Measurements from ENCODE around the gene AHCYL2.

DNA sequence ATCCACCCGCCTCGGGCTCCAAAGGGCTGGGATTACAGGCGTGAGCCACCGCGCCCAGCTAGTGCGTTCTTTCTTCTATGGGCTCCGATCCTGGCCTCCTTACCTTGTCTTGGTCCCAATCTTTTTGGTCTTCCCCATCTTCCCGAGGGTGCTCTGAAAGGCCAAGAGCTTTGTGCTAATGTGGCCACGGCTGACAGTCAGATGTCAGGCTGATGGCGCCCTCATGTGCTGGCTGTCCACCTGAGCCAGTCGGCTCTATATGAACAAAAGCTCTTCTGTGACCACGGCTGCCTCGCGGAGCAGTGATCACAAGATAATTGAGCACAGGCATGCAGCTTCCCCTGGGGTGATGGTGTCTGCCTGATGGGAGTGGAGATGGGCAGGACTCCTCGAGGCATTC, 11.0 kb upstream of the AHCYL2 start:
- TF ChIP-seq, protein P1, sequence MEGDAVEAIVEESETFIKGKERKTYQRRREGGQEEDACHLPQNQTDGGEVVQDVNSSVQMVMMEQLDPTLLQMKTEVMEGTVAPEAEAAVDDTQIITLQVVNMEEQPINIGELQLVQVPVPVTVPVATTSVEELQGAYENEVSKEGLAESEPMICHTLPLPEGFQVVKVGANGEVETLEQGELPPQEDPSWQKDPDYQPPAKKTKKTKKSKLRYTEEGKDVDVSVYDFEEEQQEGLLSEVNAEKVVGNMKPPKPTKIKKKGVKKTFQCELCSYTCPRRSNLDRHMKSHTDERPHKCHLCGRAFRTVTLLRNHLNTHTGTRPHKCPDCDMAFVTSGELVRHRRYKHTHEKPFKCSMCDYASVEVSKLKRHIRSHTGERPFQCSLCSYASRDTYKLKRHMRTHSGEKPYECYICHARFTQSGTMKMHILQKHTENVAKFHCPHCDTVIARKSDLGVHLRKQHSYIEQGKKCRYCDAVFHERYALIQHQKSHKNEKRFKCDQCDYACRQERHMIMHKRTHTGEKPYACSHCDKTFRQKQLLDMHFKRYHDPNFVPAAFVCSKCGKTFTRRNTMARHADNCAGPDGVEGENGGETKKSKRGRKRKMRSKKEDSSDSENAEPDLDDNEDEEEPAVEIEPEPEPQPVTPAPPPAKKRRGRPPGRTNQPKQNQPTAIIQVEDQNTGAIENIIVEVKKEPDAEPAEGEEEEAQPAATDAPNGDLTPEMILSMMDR (IDR thresholded peaks at IDR 0.05; ENCODE audit: low read length), result peak; percentile 64
- no peak for TF ChIP-seq EZH2 (IDR thresholded peaks at IDR 0.05; ENCODE audit: borderline replicate concordance, low read length)

Measured in OCI-LY1 (cell line).